ENCODE measurements around the gene ACSL3.
"Not testable (repeated sequence)": the region's sequence is repeated elsewhere in the genome, so short reads cannot be mapped to it uniquely, and the experiment has no call there.

ACSL3 gene

GRCh38 chr2:222982010-222982908 lies 121.4 kb downstream of the ACSL3 start:
- DNase-seq = no peak

DNA sequence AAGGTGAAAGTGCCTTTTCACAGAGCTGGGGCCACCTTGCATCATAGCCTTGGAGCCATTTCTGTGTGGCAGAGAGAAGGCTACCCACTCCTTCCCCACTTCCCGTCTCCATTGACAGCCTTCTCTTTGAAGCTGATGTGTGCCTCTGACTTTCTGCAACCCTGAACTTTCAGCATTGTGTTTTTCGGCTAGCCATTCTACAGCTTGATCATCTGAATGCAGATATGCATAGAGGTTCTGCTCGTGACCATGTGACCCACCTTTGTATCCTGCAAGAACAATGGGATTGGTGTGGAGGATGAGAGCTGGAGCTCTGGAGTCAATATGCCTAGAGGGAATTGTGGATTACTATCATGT lies 122.1 kb downstream of the ACSL3 start:
- DNase-seq = no peak

- DNase-seq = no peak
These were observed 124.1 kb downstream of the ACSL3 start for GRCh38 chr2:222984908-222985307.

DNA sequence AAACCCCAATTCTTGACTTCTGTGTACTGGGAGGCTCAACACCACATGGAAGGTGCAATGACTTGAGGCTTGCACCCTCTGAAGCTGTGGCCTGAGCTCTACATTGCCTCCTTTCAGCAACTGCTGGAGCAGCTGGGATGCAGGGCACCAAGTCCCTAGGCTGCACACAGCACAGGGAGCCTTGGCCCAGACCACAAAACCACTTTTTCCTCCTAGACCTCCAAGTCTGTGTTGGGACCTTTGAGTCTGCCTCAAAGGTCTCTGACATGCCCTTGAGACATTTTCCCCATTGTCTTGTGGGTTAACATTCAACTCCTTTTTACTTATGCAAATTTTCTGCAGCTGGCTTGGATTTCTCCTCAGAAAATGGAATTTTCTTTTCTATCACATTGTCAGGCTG lies 128.6 kb downstream of the ACSL3 start:
- no peak for DNase-seq

DNA sequence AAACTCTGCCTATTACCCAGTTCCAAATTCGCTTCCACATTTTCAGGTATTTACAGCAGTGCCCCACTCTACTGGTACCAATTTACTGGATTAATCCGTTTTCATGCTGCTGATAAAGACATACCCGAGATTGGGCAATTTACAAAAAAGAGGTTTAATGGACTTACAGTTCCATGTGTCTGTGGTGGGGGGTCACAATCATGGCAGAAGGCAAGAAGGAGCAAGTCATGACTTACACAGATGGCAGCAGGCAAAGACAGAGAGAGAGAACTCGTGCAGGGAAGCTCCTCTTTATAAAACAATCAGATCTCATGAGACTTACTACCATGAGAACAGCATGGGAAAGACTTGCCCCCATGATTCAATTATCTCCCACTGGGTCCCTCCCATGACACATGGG lies 129.4 kb downstream of the ACSL3 start:
- DNase-seq = not testable (repeated sequence)

DNA sequence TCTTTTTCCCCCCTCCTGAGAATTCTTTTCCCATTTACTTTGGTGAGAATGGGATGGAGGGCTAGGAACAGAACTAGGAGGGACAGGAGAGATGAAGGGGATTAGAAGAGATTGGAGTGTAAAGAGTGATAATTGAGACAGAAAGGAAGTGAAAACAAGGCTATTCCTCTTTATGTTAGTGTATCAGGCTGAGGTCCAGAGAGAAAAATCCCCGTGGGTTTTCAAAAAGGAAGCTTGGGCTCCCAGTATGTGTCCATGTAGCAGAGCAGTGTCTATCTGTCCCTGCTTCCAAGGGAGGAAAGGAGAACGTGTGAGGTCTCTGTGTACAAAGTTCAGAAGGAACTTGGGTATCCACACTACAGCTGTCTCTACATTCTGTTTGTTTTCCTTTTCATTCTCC lies 131.3 kb downstream of the ACSL3 start:
- DNase-seq = no peak

Measured in RPMI8226 (cell line).